Measurements from ENCODE around the gene EXD3. TPM values are rescaled to one million over a fixed set of nuclear protein-coding genes. Genes with fewer than 3 reads are reported as not detected.
"Not testable (repeated sequence)": the region's sequence is repeated elsewhere in the genome, so short reads cannot be mapped to it uniquely, and the experiment has no call there.

The EXD3 gene
- polyA plus RNA-seq, 6 donors from 2014 or later: 2.3 to 7.5 (median 4.5) TPM; not detected in 1

- Mint-ChIP-seq H3K4me3 (peak overlapping the region in 5 of 8 donors; percentile 15 to 60 (median 37)), H3K4me1 (peaks cover 11 to 24% (median 22%) of the 10 kb centered on the region in 3 donors), H3K27me3 (no peaks in the 10 kb centered on the region), H3K27ac (no peak overlapping the region), H3K9me3 (no peaks in the 10 kb centered on the region), H3K36me3 (no peaks in the 10 kb centered on the region)
- no peak for ATAC-seq (ENCODE audit: low read depth in 2 of 2)
- DNase-seq: no peak
Observed at GRCh38 chr9:137411645-137412380, 11.1 kb downstream of the EXD3 start.

GRCh38 chr9:137411260-137411644, 11.7 kb downstream of the EXD3 start:
- Mint-ChIP-seq H3K27me3 (no peaks in the 10 kb centered on the region), H3K27ac (no peak overlapping the region), H3K4me3 (peak overlapping the region in 3 of 8 donors; percentile 15 to 60 (median 43)), H3K36me3 (no peaks in the 10 kb centered on the region), H3K4me1 (peaks cover 11 to 24% (median 24%) of the 10 kb centered on the region in 3 donors), H3K9me3 (no peaks in the 10 kb centered on the region)
- ATAC-seq (ENCODE audit: low read depth in 2 of 2): no peak
- no peak for DNase-seq

- DNase-seq (no peak), ATAC-seq (ENCODE audit: low read depth in 2 of 2) (no peak)
- Mint-ChIP-seq H3K27me3 (no peaks in the 10 kb centered on the region), H3K36me3 (no peaks in the 10 kb centered on the region), H3K4me3 (peak overlapping the region in 1 of 8 donors; percentile 43), H3K4me1 (peaks cover 14 to 27% (median 24%) of the 10 kb centered on the region in 3 donors), H3K27ac (no peak overlapping the region), H3K9me3 (no peaks in the 10 kb centered on the region)
Observed at GRCh38 chr9:137410891-137411249, 12.1 kb downstream of the EXD3 start.

- not testable (repeated sequence) for H3K4me3 Mint-ChIP-seq; H3K27me3 Mint-ChIP-seq; DNase-seq; ATAC-seq (ENCODE audit: low read depth in 2 of 2); H3K36me3 Mint-ChIP-seq; H3K9me3 Mint-ChIP-seq; H3K27ac Mint-ChIP-seq
- peaks cover 19 to 32% (median 24%) of the 10 kb centered on the region in 3 donors for H3K4me1 Mint-ChIP-seq
Observed at GRCh38 chr9:137410236-137410890, 12.6 kb downstream of the EXD3 start.

GRCh38 chr9:137409515-137409914, 13.4 kb downstream of the EXD3 start:
- Mint-ChIP-seq H3K4me3 (peak overlapping the region in 1 of 8 donors; percentile 61), H3K4me1 (peaks cover 19 to 30% (median 23%) of the 10 kb centered on the region in 3 donors), H3K27ac (peak overlapping the region in 1 of 6 donors; percentile 69), H3K9me3 (no peaks in the 10 kb centered on the region), H3K27me3 (no peaks in the 10 kb centered on the region), H3K36me3 (no peaks in the 10 kb centered on the region)
- ATAC-seq (ENCODE audit: low read depth in 2 of 2) (no peak), DNase-seq (no peak)

DNA sequence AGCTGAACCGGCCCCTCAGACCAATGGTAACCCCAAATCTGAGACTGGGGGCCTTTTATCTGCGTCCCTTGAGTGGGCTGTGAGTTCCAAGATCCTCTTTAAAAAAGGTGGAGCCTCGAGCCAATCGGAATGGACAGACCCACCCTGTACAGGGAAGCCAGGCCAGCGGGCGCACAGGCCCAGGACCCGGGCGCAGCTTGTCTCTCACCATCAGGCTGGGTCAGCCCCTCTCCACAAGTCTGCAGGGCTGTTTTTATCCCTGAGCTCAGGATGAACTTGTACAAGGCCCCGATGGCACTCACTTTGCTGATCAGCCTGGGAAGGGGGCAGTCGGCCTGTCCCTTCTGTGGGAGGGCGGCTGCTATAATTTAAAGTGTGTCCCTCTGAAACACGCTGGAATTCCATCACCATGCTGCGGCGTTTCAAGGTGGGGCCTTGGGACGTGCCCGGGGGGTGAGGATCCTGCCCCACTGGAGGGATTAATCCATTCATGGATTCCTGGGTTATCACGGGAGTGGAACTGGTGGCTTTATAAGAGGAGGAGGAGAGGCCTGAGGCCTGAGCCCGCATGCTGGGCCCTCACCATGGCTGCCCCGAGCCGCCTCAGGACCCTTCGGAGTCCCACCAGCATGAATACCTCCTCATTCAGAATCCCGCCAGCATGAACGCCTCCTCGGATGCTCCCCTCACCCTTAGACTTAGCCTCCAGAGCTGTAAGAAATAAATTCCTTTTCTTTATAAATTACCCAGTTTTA, 14.1 kb downstream of the EXD3 start:
- H3K36me3 Mint-ChIP-seq: no peaks in the 10 kb centered on the region
- peaks cover 16 to 23% (median 19%) of the 10 kb centered on the region in 3 donors for H3K4me1 Mint-ChIP-seq
- no peaks in the 10 kb centered on the region for H3K9me3 Mint-ChIP-seq
- H3K27ac Mint-ChIP-seq: no peak overlapping the region
- no peak for ATAC-seq (ENCODE audit: low read depth in 2 of 2)
- DNase-seq: no peak
- H3K27me3 Mint-ChIP-seq: no peaks in the 10 kb centered on the region
- peak overlapping the region in 1 of 8 donors; percentile 61 for H3K4me3 Mint-ChIP-seq

GRCh38 chr9:137407590-137408300, 15.2 kb downstream of the EXD3 start:
- Mint-ChIP-seq H3K4me1 (peaks cover 12 to 16% (median 14%) of the 10 kb centered on the region in 3 donors), H3K27me3 (no peaks in the 10 kb centered on the region), H3K9me3 (peaks cover 0 to under 1% (median 0%) of the 10 kb centered on the region in 7 donors), H3K36me3 (peaks cover 0 to 1% of the 10 kb centered on the region in 2 donors), H3K4me3 (peak overlapping the region in 3 of 8 donors; percentile 12 to 64 (median 52)), H3K27ac (no peak overlapping the region)
- no peak for DNase-seq
- ATAC-seq (ENCODE audit: low read depth in 2 of 2): no peak

DNA sequence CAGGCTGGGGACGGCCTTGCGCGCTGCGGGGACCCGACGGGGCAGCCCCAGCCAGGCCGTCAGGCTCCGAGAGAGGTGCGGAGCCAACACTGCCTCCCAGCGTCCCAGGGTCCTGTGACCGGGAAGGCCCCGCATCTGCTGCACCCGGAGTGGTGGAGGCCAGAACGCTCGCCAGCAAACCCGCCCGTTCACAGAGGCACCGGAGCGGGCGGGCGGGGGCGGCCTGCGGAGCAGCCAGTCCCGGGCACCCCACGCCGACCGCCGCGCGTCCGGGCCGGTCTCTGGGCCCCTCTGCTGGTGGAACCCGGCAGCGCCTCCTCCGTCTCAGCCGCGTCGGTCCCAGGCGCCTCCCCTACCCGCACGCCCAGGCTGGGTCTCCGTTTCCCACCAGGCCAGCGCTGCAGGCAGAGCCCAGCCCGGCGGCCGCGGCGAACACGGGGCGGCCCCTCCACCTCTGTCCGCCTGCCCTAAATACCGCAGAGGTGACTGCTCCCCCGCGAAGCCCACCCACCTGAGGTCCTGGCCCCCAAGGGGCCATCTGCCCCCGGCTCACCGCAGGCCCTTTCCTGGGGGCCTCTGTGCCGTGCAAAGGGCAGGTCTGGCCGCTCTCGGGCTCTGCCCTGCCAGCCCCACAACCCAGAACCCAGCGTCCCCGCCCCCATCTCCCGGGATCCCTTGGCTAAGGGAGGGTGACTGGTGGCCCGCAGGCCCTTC, 15.9 kb downstream of the EXD3 start:
- peak; percentile 63 for DNase-seq
- Mint-ChIP-seq H3K4me1 (peaks cover 19 to 21% (median 20%) of the 10 kb centered on the region in 3 donors), H3K9me3 (peaks cover 0 to 6% (median 0%) of the 10 kb centered on the region in 7 donors), H3K27me3 (no peaks in the 10 kb centered on the region), H3K36me3 (peaks cover 6 to 8% of the 10 kb centered on the region in 2 donors), H3K27ac (no peak overlapping the region), H3K4me3 (peak overlapping the region in 1 of 8 donors; percentile 24)
- ATAC-seq (ENCODE audit: low read depth in 2 of 2): peak; percentile 90 to 91

DNA sequence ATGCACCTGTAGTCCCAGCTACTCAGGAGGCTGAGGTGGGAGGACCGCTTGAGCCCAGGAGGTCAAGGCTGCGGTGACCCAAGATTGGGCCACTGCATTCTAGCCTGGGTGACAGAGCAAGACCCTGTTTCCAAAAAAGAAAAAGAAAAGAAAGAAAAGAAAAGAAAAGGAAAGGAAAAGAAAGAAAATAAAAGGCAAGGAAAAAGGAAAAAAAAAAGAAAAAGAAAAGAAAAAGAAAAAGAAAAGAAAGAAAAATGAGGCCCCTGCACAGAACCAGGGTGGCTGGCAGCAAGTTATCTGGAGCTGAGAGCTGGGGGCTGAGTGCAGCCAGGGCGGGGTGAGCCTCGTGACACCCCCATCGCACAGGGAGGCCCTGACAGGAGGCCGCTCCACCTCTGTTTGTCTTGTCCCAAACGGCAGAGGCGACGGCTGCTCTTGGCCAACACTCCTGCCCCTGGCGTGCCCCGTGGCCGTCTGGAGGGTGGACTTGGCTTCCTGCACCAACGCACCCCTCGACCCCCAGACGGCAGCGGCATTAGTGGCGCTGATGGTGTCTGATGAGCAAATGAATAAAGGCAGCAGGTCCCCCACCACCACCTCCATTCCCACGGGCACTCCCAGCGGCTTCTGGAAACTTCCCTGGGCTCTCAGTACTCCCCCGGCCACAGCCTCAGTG, 16.7 kb downstream of the EXD3 start:
- Mint-ChIP-seq H3K4me3 (peak overlapping the region in 7 of 8 donors; percentile 39 to 66 (median 60)), H3K9me3 (peaks cover 0 to 8% (median 0%) of the 10 kb centered on the region in 7 donors), H3K27me3 (no peaks in the 10 kb centered on the region), H3K27ac (peak overlapping the region in 3 of 6 donors; percentile 42 to 94 (median 62)), H3K36me3 (peaks cover 6 to 9% of the 10 kb centered on the region in 2 donors), H3K4me1 (peaks cover 16 to 25% (median 21%) of the 10 kb centered on the region in 3 donors)
- DNase-seq: no peak
- ATAC-seq (ENCODE audit: low read depth in 2 of 2): no peak

GRCh38 chr9:137405677-137406081, 17.3 kb downstream of the EXD3 start:
- Mint-ChIP-seq H3K4me3 (peak overlapping the region in 4 of 8 donors; percentile 55 to 68 (median 63)), H3K27me3 (no peaks in the 10 kb centered on the region), H3K27ac (peak overlapping the region in 4 of 6 donors; percentile 6 to 62 (median 26)), H3K4me1 (peaks cover 18 to 25% (median 21%) of the 10 kb centered on the region in 3 donors), H3K36me3 (peaks cover 6 to 9% of the 10 kb centered on the region in 2 donors), H3K9me3 (peaks cover 0 to 8% (median 0%) of the 10 kb centered on the region in 7 donors)
- DNase-seq: no peak
- ATAC-seq (ENCODE audit: low read depth in 2 of 2): no peak

- no peak for ATAC-seq (ENCODE audit: low read depth in 2 of 2)
- peaks cover 0 to 8% (median 0%) of the 10 kb centered on the region in 7 donors for H3K9me3 Mint-ChIP-seq
- H3K27ac Mint-ChIP-seq: peak overlapping the region in 1 of 6 donors; percentile 6
- H3K27me3 Mint-ChIP-seq: no peaks in the 10 kb centered on the region
- H3K36me3 Mint-ChIP-seq: peaks cover 6 to 9% of the 10 kb centered on the region in 2 donors
- no peak overlapping the region for H3K4me3 Mint-ChIP-seq
- DNase-seq: no peak
- H3K4me1 Mint-ChIP-seq: peaks cover 23 to 30% (median 24%) of the 10 kb centered on the region in 3 donors
Observed at GRCh38 chr9:137404961-137405567, 17.9 kb downstream of the EXD3 start.
